DLD1 (cell line): ENCODE measurements around the gene SCN1A.
"Not testable (repeated sequence)": the region's sequence is repeated elsewhere in the genome, so short reads cannot be mapped to it uniquely, and the experiment has no call there.

Experiments
- in situ Hi-C: cut with HindIII; loops from 2 replicates; pipeline ENCODE4 v1.10.0; 2017; ENCODE audit warnings: low sequenced_read_pairs

Gene SCN1A

GRCh38 chr2:166127217-166128155 is at the start of gene SCN1A:
Gene SCN1A (minus strand): TSS chr2:166128020. CDS start chr2:166073621, 54,399 bp downstream.
- in situ Hi-C loops, result no loop called here

DNA sequence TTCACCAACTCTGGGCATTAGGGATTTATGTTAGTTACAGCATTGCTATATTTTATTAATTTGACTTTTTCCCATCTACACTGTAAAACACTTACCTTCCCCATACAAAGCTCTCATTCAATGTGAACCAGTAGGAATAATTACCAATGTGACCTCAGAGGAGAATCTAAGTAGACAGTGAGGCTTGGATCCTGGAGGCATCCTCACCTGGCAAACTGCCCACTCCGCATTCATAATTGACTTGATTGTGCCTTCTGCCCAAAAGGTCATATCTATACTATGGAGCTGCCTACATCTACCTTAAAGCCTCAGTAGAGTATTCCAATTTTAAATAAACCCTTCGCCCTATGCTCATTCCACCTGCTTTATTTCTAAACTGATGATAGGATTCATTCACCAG is 45.4 kb upstream of the SCN1A start:
- in situ Hi-C loops, result no loop called here

- in situ Hi-C loops, result no loop called here
Measured at GRCh38 chr2:166171216-166171615, 43.4 kb upstream of the SCN1A start.

GRCh38 chr2:166170356-166170755 is 42.5 kb upstream of the SCN1A start:
- in situ Hi-C loops, result no loop called here

- in situ Hi-C loops, result no loop called here
Measured at GRCh38 chr2:166167449-166167848, 39.6 kb upstream of the SCN1A start.

- in situ Hi-C loops, result no loop called here
Measured at GRCh38 chr2:166163775-166164174, 36.0 kb upstream of the SCN1A start.

DNA sequence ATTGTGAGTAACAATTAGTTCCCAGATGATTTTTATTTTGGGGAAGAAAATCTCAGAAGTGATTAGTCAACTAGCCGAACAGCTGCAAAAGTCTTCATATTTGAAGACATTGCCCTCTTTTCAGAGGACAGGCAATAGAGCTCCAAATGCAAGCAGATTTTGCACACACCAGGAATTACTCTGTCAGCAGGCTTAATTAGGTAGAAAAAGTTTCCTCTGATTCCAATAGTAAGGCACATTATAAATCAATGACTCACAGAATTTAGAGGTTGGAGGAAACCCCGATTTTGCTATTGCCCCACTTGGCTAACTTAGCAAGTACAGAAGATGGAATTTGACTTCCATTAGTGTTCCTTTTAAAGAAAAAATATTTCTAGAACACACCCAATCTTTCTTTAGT is 30.7 kb upstream of the SCN1A start:
- in situ Hi-C loops, result no loop called here

DNA sequence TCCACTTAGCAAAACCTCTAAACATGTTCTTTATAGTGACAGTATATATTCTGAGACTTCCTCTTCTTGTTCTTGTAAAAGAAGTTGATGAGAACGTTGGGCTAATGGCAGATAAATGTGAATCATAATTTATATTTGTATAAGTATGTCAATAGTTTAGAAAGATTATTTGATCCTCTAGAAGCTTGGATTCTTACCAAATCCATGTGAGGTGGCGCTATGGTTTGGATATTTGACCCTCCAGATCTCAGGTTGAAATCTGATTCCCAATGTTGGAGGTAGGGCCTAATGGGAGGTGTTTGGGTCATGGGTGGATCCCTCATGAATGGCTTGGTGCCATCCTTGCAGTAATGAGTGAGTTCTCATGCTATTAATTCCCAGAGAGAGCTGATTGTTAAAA is 29.8 kb upstream of the SCN1A start:
- in situ Hi-C loops, result no loop called here

- in situ Hi-C loops, result no loop called here
Measured at GRCh38 chr2:166156985-166157490, 29.2 kb upstream of the SCN1A start.

DNA sequence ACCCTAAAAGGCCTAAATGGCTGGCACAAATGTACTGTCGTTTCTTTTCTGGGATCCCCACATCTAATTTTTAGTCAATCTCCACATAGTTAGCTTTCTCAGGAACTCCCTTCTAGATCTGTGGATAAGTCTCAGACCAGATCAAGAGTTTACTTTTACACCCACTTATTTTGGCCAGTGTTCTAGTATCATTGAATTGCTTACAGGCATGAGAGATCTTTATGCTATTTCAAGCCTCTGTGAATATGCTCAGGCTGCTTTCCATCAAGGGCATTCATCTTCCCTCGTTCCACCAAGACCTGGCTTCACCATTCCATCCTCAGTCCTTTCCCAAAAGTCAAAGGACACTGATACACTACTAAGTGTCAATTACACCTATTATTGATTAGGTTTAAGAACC is 27.8 kb upstream of the SCN1A start:
- in situ Hi-C loops, result no loop called here

DNA sequence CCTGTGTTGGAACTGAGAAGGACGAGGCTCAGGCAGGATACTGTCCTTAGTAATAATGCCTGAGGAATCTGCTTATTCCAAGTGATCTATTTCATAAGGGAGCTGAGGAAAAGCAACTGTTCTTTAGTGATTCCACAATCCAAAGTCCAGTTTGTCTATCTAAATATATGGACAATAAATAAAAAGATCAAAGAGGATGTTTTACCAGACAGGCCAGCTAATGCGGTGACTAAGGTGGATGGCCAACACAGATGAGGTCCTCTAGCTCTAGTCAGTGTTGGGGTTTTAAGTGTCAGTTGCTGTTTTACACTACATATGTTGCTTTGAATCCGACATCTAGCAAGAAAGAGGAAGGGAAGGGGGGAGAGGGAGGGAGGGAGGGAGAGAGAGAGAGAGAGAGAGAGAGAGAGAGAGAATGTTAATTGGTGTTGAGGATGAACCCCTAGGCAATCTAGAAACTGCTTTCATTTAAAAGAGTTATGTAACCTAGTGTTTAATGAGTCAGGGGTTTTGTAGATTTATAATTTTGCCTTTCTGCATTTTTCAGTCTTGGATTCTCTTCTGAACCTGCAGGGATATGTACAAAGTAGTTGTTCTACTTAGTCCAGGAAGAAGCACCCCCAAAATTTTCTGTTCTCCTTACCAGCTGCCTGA is 27.0 kb upstream of the SCN1A start:
- in situ Hi-C loops, result no loop called here

DNA sequence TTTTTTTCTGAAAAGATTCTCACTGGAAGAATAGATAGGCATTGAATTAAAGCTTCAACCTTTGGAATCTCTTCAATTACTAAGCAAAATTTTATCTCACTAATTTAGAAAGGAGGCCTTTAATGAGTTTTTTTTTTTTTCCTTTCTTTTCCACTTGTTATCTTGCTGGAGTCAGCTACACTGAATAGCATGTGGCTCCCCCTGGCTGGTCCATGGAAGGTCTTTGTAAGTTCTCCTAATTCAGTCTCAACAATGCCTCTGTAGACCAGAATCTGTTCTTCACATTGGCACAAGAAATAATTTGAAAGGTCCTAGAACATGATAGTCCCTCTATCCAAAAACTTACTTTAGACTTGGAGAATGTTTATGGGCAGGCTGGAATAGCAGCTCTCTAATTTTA is 24.2 kb upstream of the SCN1A start:
- in situ Hi-C loops, result no loop called here

- in situ Hi-C loops, result no loop called here
Measured at GRCh38 chr2:166148500-166149400, 20.9 kb upstream of the SCN1A start.

DNA sequence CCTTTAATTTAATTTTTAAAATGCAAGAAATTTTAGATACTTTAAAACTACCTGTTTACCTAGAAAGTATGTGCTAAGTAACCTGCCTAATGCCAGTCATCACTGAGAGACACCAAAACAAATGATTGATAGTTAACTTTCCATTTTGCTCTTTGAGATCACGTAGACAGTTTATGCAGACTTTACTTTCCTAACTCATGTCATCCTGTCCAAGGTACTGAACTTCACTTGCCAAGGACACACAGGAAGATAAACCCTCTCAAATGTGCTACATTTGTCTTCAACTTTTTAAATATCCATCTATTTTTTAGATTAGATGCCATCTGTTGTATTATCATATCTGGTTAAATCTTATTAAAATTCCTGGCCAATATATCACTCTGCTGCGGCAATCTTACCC is 20.1 kb upstream of the SCN1A start:
- in situ Hi-C loops, result no loop called here

DNA sequence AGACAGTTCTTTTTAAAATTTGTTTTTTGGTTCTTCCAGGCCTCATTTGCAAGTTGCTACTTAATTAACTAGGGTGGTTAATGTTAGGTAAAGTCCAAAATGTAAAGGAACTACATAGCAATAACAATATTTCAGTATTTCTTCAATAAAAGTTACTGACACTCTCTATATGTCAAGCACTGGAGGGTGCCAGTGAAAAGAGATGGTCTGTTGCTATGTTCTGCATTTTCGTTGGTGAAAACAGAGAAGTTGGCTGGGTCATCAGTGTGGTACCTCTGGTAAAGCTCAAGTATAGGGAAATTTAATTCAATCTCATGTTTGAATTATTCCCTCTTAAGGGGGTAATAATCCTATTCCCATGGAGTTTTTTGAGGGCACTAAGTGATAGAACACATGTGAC is 16.3 kb upstream of the SCN1A start:
- in situ Hi-C loops, result no loop called here

- in situ Hi-C loops, result no loop called here
Measured at GRCh38 chr2:166140932-166141331, 13.1 kb upstream of the SCN1A start.

GRCh38 chr2:166140475-166140874 is 12.7 kb upstream of the SCN1A start:
- in situ Hi-C loops, result no loop called here

- in situ Hi-C loops, result not testable (repeated sequence)
Measured at GRCh38 chr2:166139479-166139878, 11.7 kb upstream of the SCN1A start.

DNA sequence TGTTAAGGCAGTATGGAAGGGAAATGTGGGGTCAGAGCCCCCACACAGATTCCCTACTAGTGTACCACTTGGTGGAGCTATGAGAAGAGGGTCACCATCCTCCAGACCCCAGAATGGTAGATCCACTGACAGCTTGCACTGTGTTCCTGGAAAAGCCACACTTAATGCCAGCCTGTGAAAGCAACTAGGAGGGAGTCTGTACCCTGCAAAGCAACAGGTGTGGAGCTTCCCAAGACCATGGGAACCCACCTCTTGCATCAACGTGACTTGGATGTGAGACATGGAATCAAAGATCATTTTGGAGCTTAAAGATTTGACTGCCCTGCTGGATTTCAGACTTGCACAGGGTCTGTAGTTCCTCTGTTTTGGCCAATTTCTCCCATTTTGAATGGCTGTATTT is 10.8 kb upstream of the SCN1A start:
- in situ Hi-C loops, result no loop called here

DNA sequence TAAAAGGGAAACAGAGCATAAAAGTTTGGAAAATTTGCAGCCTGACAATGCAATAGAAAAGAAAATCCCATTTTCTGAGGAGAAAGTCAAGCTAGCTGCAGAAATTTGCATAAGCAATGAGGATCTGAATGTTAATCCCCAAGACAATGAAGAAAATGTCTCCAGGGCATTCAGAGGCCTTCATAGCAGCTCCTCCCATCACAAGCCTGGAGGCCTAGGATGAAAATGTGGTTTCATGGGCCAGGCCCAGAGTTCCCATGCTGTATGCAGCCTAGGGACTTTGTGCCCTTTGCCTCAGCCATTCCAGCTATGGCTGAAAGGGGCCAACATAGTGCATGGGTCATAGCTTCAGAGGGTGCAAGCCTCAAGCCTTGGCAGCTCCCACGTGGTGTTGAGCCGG is 10.3 kb upstream of the SCN1A start:
- in situ Hi-C loops, result no loop called here

- in situ Hi-C loops, result no loop called here
Measured at GRCh38 chr2:166137331-166137730, 9.5 kb upstream of the SCN1A start.
